Lung (tissue), 12 donors: Measurements from ENCODE around the gene DRD1. TPM values are rescaled to one million over a fixed set of nuclear protein-coding genes. Genes with fewer than 3 reads are reported as not detected.

ENCODE experiments used
- ATAC-seq: fragments of 200-7000 bp; cut with Tn5 transposase; one replicate; pipeline ENCODE4 v1.9.1; 2020; ENCODE audit warnings: moderate number of reproducible peaks; ENCODE audit not compliant: insufficient read depth, low FRiP score
- DNase-seq, 3 donors: peaks; one replicate each; pipeline ENCODE4 v3.0.0-alpha.2; 2013 to 2017
- H3K27ac ChIP-seq, 2 donors: one replicate each; pipeline ENCODE4 v1.5.1; 2013; ENCODE audit warnings: mild to moderate bottlenecking in 2 of 2, moderate library complexity in 2 of 2, control low read depth in 1 of 2, inconsistent platforms in 1 of 2, low read depth in 1 of 2, low read length in 1 of 2
- H3K27me3 ChIP-seq, 3 donors: one replicate each; pipeline ENCODE4 v1.5.1; 2013; ENCODE audit warnings: low read length in 2 of 3; ENCODE audit not compliant: control insufficient read depth in 3 of 3, insufficient read depth in 3 of 3
- H3K36me3 ChIP-seq, 4 donors: one replicate each; pipeline ENCODE4 v1.5.1; 2013; ENCODE audit warnings: low read length in 4 of 4, mild to moderate bottlenecking in 1 of 4, moderate library complexity in 1 of 4; ENCODE audit not compliant: control insufficient read depth in 4 of 4, insufficient read depth in 4 of 4
- H3K4me1 ChIP-seq, 5 donors: one replicate each; pipeline ENCODE4 v1.5.1; 2013; ENCODE audit warnings: low read length in 5 of 5, mild to moderate bottlenecking in 2 of 5, moderate library complexity in 1 of 5; ENCODE audit not compliant: control insufficient read depth in 5 of 5, insufficient read depth in 5 of 5
- H3K4me3 ChIP-seq: one replicate; pipeline ENCODE4 v1.5.1; 2013; ENCODE audit warnings: mild to moderate bottlenecking, control low read depth, moderate library complexity
- H3K9ac ChIP-seq, 2 donors: one replicate each; pipeline ENCODE4 v1.5.1; 2013; ENCODE audit warnings: low read length in 2 of 2, control low read depth in 1 of 2; ENCODE audit not compliant: insufficient read depth in 1 of 2
- H3K9me3 ChIP-seq, 4 donors: one replicate each; pipeline ENCODE4 v1.5.1; 2013; ENCODE audit warnings: low read length in 3 of 4, mild to moderate bottlenecking in 1 of 4, moderate library complexity in 1 of 4; ENCODE audit not compliant: control insufficient read depth in 4 of 4, insufficient read depth in 3 of 4
- WGBS, 2 donors: extraction: QIAGEN DNeasy Blood & Tissue Kit; methylation state at CpG; one replicate each; pipeline ENCODE4 v1.1.7; 2013; 5-methylcytosine and 5-hydroxymethylcytosine counted together
- polyA plus RNA-seq, 2 donors: library from polyadenylated mRNA; stranded (reverse); fragments of 200-250 nt; gene quantifications; one replicate each; pipeline ENCODE4 v1.2.1, GENCODE V29; 2013
- total RNA-seq, 2 donors: library from RNA; depleted of rRNA in 1 of 2; stranded (reverse); fragments of >200 nt in 1 of 2; gene quantifications; one replicate each; pipeline ENCODE4 v1.2.1, GENCODE V29; 2014 to 2021
- TF ChIP-seq, protein P1 (sequence below): IDR thresholded peaks from 2 replicates; pipeline ENCODE4 v1.5.1; 2012; ENCODE audit warnings: mild to moderate bottlenecking; ENCODE audit errors: control extremely low read depth, extremely low read depth
- donor health status: control.
- donor health status: control.
- donor health status: Bipolar disorder and iron deficiency.
- donor health status: healthy.
- donor health status: DM: yes; HTN: yes; CAD: no.

Gene DRD1
- total and polyA plus RNA-seq, 4 donors: 0.12 to 1.5 (median 0.53) TPM

DNA sequence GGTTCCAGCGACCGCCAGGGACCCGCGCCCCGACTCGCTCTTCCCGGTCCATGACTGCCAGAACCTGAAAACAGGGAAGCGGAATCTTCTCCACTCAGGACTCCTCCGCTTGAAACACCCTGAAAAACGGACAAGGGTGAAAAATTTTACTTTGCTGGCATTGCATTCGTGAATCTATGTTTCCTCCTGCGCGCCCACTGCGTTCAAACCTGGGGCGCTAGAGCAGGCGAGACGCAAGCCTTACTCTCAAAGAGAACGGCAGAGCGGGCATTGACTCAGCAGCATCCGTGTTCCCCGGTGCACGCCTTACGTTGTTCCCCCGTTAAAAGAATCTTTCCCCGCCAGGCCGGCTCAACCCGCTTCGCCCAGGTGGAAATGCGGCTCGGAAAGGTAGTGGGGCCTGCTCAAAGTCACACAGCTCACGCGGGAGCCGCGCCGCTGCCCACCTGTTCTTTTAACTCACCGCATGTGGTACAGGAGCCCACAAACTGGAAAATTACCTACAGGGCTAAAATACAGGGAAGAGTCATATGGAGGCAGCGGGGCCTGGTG is 999 bp upstream of the DRD1 start:
- H3K27me3 ChIP-seq: peaks cover 9 to 73% (median 36%) of the 10 kb centered on the region in 3 donors
- H3K9me3 ChIP-seq: peaks cover 0 to 3% (median 0%) of the 10 kb centered on the region in 4 donors
- H3K9ac ChIP-seq: no peak overlapping the region
- ATAC-seq: no peak
- H3K27ac ChIP-seq: no peak overlapping the region
- no peak for DNase-seq
- no peaks in the 10 kb centered on the region for H3K36me3 ChIP-seq
- TF ChIP-seq, protein P1, sequence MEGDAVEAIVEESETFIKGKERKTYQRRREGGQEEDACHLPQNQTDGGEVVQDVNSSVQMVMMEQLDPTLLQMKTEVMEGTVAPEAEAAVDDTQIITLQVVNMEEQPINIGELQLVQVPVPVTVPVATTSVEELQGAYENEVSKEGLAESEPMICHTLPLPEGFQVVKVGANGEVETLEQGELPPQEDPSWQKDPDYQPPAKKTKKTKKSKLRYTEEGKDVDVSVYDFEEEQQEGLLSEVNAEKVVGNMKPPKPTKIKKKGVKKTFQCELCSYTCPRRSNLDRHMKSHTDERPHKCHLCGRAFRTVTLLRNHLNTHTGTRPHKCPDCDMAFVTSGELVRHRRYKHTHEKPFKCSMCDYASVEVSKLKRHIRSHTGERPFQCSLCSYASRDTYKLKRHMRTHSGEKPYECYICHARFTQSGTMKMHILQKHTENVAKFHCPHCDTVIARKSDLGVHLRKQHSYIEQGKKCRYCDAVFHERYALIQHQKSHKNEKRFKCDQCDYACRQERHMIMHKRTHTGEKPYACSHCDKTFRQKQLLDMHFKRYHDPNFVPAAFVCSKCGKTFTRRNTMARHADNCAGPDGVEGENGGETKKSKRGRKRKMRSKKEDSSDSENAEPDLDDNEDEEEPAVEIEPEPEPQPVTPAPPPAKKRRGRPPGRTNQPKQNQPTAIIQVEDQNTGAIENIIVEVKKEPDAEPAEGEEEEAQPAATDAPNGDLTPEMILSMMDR: no peak
- no peak overlapping the region for H3K4me3 ChIP-seq
- WGBS, 2 donors: 19 to 21% methylated on average over 37 of the region's 37 CpGs
- H3K4me1 ChIP-seq: peaks cover 0 to 19% (median 4%) of the 10 kb centered on the region in 5 donors

DNA sequence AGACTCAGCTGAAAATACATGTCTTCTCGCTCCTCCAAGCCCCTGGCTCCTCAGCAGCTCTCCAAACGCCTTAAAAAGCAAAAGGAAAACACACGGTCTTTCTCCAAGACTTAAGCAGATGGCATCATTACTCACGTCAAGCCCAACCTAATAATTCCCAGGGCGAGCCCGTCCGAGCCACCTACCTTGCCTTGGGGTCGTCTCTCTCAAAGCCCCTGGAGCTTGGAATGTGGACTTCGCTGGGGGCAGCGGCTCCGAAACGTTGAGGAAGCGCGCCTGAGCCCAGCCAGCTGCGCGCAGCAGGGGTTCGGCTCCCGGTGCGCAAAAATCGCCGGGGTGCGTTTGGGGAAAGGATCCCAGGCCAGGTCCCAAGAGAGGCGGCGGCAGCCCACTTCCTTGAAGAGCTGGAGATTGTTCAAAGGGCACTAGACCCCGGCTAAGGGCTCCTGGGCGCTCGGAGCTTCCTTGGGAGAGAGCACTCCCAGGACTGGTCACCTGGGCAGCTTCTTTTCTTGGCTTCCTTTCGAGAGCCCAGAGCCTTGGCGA is 395 bp downstream of the DRD1 start:
- Histone ChIP-seq H3K9me3 (peaks cover 0 to 3% (median 0%) of the 10 kb centered on the region in 4 donors), H3K4me3 (no peak overlapping the region), H3K36me3 (no peaks in the 10 kb centered on the region), H3K27ac (no peak overlapping the region), H3K4me1 (peaks cover 0 to 19% (median 4%) of the 10 kb centered on the region in 5 donors), H3K27me3 (peaks cover 9 to 67% (median 39%) of the 10 kb centered on the region in 3 donors), H3K9ac (no peak overlapping the region)
- 5 to 6% methylated on average over 29 of the region's 29 CpGs for WGBS, 2 donors
- TF ChIP-seq, protein P1: no peak
- peak in 1 of 3 donors; percentile 11 for DNase-seq
- ATAC-seq: no peak

DNA sequence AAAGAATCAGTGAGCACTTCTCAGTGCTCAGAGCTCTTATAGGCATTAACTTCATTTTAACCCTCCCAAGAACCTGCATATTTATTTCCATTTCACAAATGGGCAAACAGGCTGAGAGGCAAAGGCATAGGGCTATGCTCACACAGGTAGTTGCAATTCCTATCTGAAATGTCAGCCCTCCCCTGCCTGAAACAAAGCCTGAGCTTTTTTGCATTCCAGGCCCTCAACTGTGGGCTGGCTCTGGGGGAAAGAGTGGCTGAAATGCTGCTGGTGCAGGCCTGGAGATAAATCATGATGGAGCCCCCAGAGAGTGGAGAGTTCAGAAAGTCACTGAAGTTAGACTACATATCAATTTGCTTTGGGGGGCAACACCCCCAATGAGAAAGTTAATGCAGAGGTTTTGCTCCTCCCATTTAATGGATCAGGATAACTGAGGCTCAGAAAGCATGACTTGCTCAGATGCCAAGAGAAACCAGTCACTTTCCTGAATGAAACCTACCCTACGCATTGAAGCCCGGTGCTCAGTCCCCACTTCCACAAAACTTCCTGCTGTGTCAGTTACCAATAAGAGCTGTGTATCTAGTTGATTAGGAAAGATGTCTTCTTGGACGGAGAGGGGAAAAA is 5.6 kb downstream of the DRD1 start:
- DNase-seq (no peak), ATAC-seq (no peak)
- Histone ChIP-seq H3K4me1 (peaks cover 0 to 6% (median 0%) of the 10 kb centered on the region in 5 donors), H3K27ac (no peak overlapping the region), H3K27me3 (peaks cover 0 to 35% (median 12%) of the 10 kb centered on the region in 3 donors), H3K9me3 (no peaks in the 10 kb centered on the region), H3K4me3 (no peak overlapping the region), H3K9ac (no peak overlapping the region), H3K36me3 (no peaks in the 10 kb centered on the region)
- 56 to 71% methylated on average over 3 of the region's 3 CpGs for WGBS, 2 donors
- TF ChIP-seq, protein P1: no peak
